HG03469 (cell line): Measurements from ENCODE around the gene TARDBP.
"Not testable (repeated sequence)": the region's sequence is repeated elsewhere in the genome, so short reads cannot be mapped to it uniquely, and the experiment has no call there.

ENCODE experiments used
- ATAC-seq: cut with Tn5 transposase; IDR thresholded peaks from one replicate; pipeline ENCODE4 v1.9.1; 2021; ENCODE audit warnings: mild to moderate bottlenecking, moderate library complexity, moderate number of reproducible peaks; ENCODE audit not compliant: unreplicated experiment

Gene TARDBP

GRCh38 chr1:11042065-11042464 is 29.6 kb downstream of the TARDBP start:
- no peak for ATAC-seq

GRCh38 chr1:11042995-11043874 is 30.8 kb downstream of the TARDBP start:
- no peak for ATAC-seq

- ATAC-seq: no peak
Observed at GRCh38 chr1:11044086-11044848, 31.8 kb downstream of the TARDBP start.

DNA sequence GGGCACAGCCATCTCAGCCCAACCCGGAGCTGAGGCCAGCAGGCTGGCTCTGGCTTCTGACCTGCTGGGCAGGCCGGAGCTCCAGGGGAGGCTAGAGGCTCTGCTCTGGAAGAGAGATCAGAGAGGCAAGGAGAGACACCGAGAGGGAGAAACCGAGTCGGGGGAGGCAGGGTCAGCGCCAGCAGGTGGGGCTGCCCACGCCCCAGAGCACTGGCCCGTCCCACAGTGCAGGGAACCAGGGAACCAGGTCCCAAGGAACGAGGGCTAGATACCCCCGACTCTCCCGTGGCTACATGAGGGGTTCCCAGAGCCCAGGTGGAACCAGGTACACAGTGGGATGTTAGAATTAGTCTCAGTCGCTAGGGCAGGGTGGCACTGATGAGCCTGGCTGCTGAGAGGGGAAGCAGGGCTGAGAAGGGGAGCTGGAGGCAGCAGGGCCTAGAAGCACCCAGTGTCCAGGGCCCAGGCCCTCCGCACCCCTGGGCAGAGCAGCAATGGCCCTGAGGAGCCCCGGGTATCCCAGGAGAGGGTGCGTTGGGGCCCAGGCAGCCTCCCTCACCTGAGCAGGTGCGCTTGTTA is 32.5 kb downstream of the TARDBP start:
- no peak for ATAC-seq

- no peak for ATAC-seq
Observed at GRCh38 chr1:11045428-11046269, 33.2 kb downstream of the TARDBP start.

DNA sequence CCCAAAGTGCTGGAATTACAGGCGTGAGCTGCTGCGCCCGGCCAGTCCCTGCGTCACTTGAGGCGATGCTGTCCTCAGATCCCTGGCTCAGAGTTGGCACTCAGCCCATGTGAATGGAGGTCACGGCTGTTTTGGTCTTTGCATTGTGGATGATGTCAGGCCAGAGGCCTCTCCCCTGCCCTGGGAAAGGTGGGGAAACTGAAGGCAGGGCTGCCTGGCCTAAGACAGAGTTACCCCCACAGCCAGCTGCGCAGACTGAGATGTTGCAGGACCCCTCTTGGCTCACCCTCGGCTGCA is 33.8 kb downstream of the TARDBP start:
- ATAC-seq: no peak

- ATAC-seq: no peak
Observed at GRCh38 chr1:11046625-11047365, 34.3 kb downstream of the TARDBP start, which contains the start of gene MASP2. Gene MASP2, minus strand, starts transcription at chr1:11047239. Its CDS starts 32 bp downstream, at chr1:11047207.

DNA sequence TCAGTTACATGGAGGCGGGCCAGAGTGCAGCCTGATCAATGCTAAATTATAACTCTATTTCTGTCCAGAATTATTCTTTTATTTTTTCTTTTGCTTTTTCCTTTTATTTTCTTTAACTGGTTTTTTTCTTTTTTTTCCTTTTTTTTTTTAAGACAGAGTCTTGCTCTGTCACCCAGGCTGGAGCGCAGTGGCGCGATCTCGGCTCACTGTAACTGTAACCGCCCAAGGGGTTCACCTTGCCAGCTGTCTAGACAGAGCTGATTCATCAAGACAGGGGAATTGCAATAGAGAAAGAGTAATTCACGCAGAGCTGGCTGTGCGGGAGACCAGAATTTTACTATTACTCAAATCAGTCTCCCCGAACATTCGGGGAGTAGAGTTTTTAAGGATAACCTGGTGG is 38.7 kb downstream of the TARDBP start:
- ATAC-seq: not testable (repeated sequence)

DNA sequence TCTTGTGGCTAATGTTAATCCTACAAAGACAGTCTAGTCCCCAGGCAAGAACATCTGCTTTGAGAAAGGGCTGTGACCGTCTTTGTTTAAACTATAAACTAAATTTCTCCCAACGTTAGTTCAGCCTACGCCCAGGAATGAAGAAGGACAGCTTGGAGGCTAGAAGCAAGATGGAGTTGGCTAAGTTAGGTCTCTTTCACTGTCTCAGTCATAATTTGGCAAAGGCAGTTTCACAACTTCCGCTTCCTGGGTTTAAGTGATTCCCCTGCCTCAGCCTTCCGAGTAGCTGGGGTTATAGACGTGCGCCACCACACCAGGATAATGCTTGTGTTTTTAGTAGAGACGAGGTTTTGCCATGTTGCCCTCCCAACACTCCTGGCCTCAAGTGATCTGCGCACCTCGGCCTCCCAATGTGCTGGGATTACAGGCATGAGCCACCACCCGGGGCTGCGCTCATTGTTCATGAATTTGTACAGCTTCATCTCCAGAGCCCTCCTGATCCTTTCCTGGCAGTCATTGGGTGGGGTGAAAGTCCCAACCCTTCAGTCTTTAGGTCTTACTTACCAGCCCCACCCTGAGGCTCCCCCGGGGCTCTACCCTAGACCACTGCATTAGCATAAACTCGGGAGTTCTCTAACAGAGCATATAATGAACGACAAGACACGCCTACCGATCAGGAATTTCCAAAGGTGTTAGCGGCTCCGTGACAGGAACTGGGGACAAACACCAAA is 39.5 kb downstream of the TARDBP start:
- ATAC-seq: no peak

DNA sequence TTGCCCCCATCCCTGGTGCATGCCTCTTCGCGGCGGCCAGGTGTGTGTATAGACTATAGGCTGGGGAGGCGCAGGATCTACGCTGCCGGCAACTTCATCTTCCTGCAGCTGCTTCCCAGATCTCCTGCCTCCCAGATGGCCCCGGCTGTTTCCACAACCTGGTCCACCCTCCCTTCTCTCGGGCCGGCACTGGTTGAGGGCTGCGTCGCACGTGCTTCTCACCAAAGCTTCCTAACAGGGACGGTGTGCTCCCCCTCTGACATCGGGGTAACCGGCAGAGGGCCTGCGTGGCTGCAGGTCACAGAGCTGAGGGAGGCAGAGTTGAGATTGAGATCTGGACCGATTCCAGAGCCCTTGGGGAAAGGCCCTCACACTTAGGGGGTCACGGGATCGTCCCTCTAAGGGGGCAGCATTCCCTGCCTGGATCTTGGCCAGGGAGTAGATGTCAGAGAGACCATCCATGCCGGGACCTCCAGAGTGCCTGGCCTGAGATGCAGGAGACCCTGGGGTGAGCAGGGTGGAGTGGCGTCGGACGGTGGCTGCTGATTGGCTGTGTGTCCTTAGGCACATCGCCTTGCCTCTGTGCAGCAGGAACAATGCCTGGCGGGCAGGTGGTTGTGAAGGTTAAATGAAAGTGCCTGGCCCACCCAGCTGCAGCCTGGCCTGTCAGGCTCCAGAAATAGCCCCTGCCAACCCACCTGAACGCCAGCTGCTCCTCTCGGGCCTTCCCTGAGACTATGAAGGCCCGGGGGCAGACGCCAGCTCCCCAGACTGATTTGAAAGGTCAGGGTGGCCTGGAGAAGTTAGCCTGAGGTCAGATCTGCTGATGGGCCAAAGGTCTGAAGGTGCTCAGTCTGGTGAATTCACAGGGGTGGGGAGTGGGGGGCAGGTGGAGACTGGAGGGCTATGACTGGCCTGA is 40.6 kb downstream of the TARDBP start:
- no peak for ATAC-seq

DNA sequence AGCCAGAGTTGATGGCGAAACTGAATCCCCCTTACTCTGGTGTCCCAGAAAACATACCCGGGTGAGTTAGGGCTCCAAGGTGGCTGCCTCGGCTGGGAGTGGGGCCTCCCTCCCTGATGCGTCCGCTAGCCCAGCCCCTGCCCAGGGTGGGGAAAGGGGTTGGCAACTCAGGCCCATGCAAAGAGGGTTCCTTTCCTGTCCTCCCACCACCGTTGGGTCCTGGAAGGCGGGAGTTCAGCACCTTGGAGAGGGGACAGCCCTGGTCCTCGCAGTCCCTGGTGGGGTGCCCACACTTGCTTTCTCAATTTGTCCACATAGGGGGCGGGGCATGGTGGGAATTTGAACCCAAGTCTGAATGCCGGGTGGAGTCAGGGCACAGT is 41.3 kb downstream of the TARDBP start:
- no peak for ATAC-seq

- ATAC-seq: no peak
Observed at GRCh38 chr1:11054181-11054580, 41.7 kb downstream of the TARDBP start.

GRCh38 chr1:11054666-11055065 is 42.2 kb downstream of the TARDBP start:
- ATAC-seq: no peak

- ATAC-seq: no peak
Observed at GRCh38 chr1:11055676-11056075, 43.2 kb downstream of the TARDBP start.

DNA sequence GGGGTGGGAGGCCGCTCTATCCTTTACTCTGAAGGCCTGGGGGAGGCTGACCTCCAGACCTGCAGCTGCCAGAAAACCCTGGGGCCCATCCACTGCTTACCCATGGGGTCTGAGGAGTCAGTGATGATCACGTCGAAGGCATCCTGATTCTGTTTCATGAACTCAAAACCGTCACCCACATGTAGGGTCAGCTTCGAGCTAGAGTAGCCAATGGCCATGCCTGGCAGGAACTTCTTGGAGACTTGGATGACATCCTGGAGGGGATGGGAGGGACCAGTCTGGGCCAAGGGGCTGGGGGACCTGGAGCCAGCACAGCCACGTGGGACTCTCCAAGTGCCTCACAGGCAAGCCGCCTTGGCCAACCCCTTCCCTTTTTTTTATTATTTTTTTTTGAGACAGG is 44.0 kb downstream of the TARDBP start:
- ATAC-seq: no peak

- ATAC-seq: no peak
Observed at GRCh38 chr1:11057477-11057876, 45.0 kb downstream of the TARDBP start.

GRCh38 chr1:11058026-11058425 is 45.6 kb downstream of the TARDBP start:
- ATAC-seq: no peak

DNA sequence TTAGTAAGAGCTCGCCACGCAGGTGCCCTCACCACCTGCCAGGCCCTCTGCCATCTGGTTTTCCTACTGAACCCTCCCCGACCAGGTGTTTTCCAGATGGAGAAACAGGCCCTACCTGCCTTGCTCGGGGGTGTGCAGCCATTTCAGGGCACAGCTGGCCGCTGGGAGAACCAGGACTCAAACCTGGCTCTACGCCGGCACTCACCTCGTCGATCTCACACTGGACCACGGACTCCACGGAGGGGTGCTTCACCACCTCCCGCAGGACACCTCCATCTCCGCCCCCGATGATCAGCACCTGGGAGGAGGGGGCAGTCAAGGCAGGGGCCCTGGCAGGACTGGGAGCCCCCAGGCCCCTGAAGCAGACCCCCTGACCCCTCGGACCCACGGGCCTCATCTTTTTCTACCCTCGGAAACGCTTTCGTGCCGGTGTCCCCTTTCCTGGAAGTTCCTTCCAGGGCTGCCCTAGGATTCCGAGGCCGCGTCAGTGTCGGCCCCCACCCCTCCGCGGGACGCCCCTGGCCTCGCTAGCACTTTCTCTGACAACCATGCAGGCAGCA is 46.2 kb downstream of the TARDBP start:
- ATAC-seq: no peak
